Left lung (tissue), 10 donors: ENCODE measurements around the gene ADRA1B. TPM values are rescaled to one million over a fixed set of nuclear protein-coding genes. Genes with fewer than 3 reads are reported as not detected.

ENCODE experiments used
- ATAC-seq: fragments of 200-7000 bp; cut with Tn5 transposase; one replicate; pipeline ENCODE4 v1.9.1; 2020; ENCODE audit warnings: moderate library complexity
- DNase-seq, 4 donors: peaks; one replicate each; pipeline ENCODE4 v3.0.0-alpha.2; 2013 to 2020
- H3K27ac ChIP-seq, 2 donors: fragments of 200-600 bp; sonication (generic) in 1 of 2; one replicate each; pipeline versions ENCODE4 v1.5.0 to v1.8.0; 2020 to 2021
- H3K27me3 ChIP-seq, 2 donors: fragments of 200-600 bp; sonication (generic) in 1 of 2; one replicate each; pipeline versions ENCODE4 v1.5.0 to v1.8.0; 2020 to 2021
- H3K36me3 ChIP-seq, 2 donors: fragments of 200-600 bp; sonication (generic) in 1 of 2; one replicate each; pipeline versions ENCODE4 v1.5.0 to v1.8.0; 2020 to 2021
- H3K4me1 ChIP-seq, 2 donors: fragments of 200-600 bp; one replicate each; pipeline ENCODE4 v1.8.0; 2021
- H3K4me3 ChIP-seq, 2 donors: fragments of 200-600 bp; sonication (generic) in 1 of 2; one replicate each; pipeline versions ENCODE4 v1.5.0 to v1.8.0; 2020 to 2021; ENCODE audit warnings: mild to moderate bottlenecking in 1 of 2
- H3K9me3 ChIP-seq, 2 donors: fragments of 200-600 bp; sonication (generic) in 1 of 2; one replicate each; pipeline versions ENCODE4 v1.5.0 to v1.8.0; 2020 to 2021
- CTCF ChIP-seq, 2 donors: fragments of 200-600 bp; sonication (generic) in 1 of 2; IDR thresholded peaks; one replicate each; pipeline versions ENCODE4 v1.5.0 to v1.8.0; 2021; ENCODE audit warnings: antibody characterized with exemption in 2 of 2
- intact Hi-C, 2 donors: fragments of 100-400 bp; cut with DNase I; formaldehyde crosslinking; loops; one replicate each; pipeline versions ENCODE4 v1.11.2 to v1.14.2; 2022
- polyA plus RNA-seq, 6 donors: library from polyadenylated mRNA; unstranded; fragments of 120-200 nt; gene quantifications; one replicate each; pipeline ENCODE4 v1.2.1, GENCODE V29; 2013; ENCODE audit not compliant: insufficient read length in 6 of 6
- total RNA-seq, 2 donors: library from RNA; stranded (reverse); fragmentation: NEBNext Ultra II Directional; extraction: Animal tissue kit (Norgen Biotek cat#: 25700); gene quantifications; one replicate each; pipeline ENCODE4 v1.2.1, GENCODE V29; 2021
- donor health status: DM: no; HTN: yes; CAD: no.
- donor health status: DM: no; HTN: no; CAD: no.

Gene ADRA1B
- total and polyA plus RNA-seq, 8 donors = 0.51 to 2.5 (median 0.93) TPM

GRCh38 chr5:159884917-159885620 lies 31.2 kb upstream of the ADRA1B start:
- no peak for DNase-seq
- TF ChIP-seq CTCF (IDR thresholded peaks at IDR 0.05) = no peak
- Histone ChIP-seq H3K36me3 (no peaks in the 10 kb centered on the region), H3K9me3 (no peaks in the 10 kb centered on the region), H3K27me3 (no peaks in the 10 kb centered on the region), H3K4me1 (no peaks in the 10 kb centered on the region), H3K27ac (no peak overlapping the region), H3K4me3 (no peak overlapping the region)
- intact Hi-C loops = no loop called here
- no peak for ATAC-seq

- Histone ChIP-seq H3K9me3 (no peaks in the 10 kb centered on the region), H3K4me3 (no peak overlapping the region), H3K4me1 (no peaks in the 10 kb centered on the region), H3K27me3 (no peaks in the 10 kb centered on the region), H3K27ac (no peak overlapping the region), H3K36me3 (no peaks in the 10 kb centered on the region)
- TF ChIP-seq CTCF (IDR thresholded peaks at IDR 0.05) = no peak
- ATAC-seq (no peak), DNase-seq (no peak)
- intact Hi-C loops = no loop called here
Observed at GRCh38 chr5:159886296-159886695, 30.0 kb upstream of the ADRA1B start.

GRCh38 chr5:159887050-159887449 lies 29.2 kb upstream of the ADRA1B start:
- ATAC-seq (peak; percentile 12), DNase-seq (no peak)
- Histone ChIP-seq H3K27me3 (no peaks in the 10 kb centered on the region), H3K4me3 (no peak overlapping the region), H3K9me3 (no peaks in the 10 kb centered on the region), H3K36me3 (no peaks in the 10 kb centered on the region), H3K4me1 (no peaks in the 10 kb centered on the region), H3K27ac (no peak overlapping the region)
- TF ChIP-seq CTCF (IDR thresholded peaks at IDR 0.05) = no peak
- intact Hi-C loops = no loop called here

- H3K4me3 ChIP-seq = no peak overlapping the region
- no peak for DNase-seq
- no peaks in the 10 kb centered on the region for H3K27me3 ChIP-seq
- no peak for ATAC-seq
- intact Hi-C loops = no loop called here
- no peak overlapping the region for H3K27ac ChIP-seq
- no peaks in the 10 kb centered on the region for H3K9me3 ChIP-seq
- H3K36me3 ChIP-seq = no peaks in the 10 kb centered on the region
- no peaks in the 10 kb centered on the region for H3K4me1 ChIP-seq
- TF ChIP-seq CTCF (IDR thresholded peaks at IDR 0.05) = no peak
Observed at GRCh38 chr5:159888860-159889259, 27.4 kb upstream of the ADRA1B start.

GRCh38 chr5:159890141-159890540 lies 26.1 kb upstream of the ADRA1B start:
- intact Hi-C loops = no loop called here
- DNase-seq = no peak

More at GRCh38 chr5:159890141-159890540, 26.1 kb upstream of the ADRA1B start:
- Histone ChIP-seq H3K36me3 (no peaks in the 10 kb centered on the region), H3K4me1 (no peaks in the 10 kb centered on the region), H3K4me3 (no peak overlapping the region), H3K27ac (no peak overlapping the region), H3K9me3 (no peaks in the 10 kb centered on the region), H3K27me3 (no peaks in the 10 kb centered on the region)
- no peak for ATAC-seq
- no peak for TF ChIP-seq CTCF (IDR thresholded peaks at IDR 0.05)
